Glutamatergic neuron (in vitro differentiated cells): ENCODE results near the gene LTBP4. TPM values are rescaled to one million over a fixed set of nuclear protein-coding genes. Genes with fewer than 3 reads are reported as not detected.

Source experiments
- DNase-seq: peaks from one replicate; pipeline ENCODE4 v3.0.0; 2022
- H3K27ac Mint-ChIP-seq: one replicate; pipeline ENCODE4 v1.8.0; 2020; ENCODE audit warnings: mild to moderate bottlenecking, mixed read lengths, inconsistent platforms; ENCODE audit not compliant: unreplicated experiment
- H3K27me3 Mint-ChIP-seq: one replicate; pipeline ENCODE4 v1.8.0; 2020; ENCODE audit warnings: mild to moderate bottlenecking, moderate library complexity, mixed read lengths, inconsistent platforms; ENCODE audit not compliant: unreplicated experiment
- H3K36me3 Mint-ChIP-seq: one replicate; pipeline ENCODE4 v1.8.0; 2020; ENCODE audit warnings: mild to moderate bottlenecking, mixed read lengths, inconsistent platforms; ENCODE audit not compliant: unreplicated experiment
- H3K4me1 Mint-ChIP-seq: one replicate; pipeline ENCODE4 v1.8.0; 2020; ENCODE audit warnings: mild to moderate bottlenecking, low read depth, mixed read lengths, inconsistent platforms; ENCODE audit not compliant: unreplicated experiment
- H3K4me3 Mint-ChIP-seq: one replicate; pipeline ENCODE4 v1.8.0; 2020; ENCODE audit warnings: mild to moderate bottlenecking, mixed read lengths, inconsistent platforms; ENCODE audit not compliant: unreplicated experiment
- H3K9me3 Mint-ChIP-seq: one replicate; pipeline ENCODE4 v1.8.0; 2020; ENCODE audit warnings: mild to moderate bottlenecking, moderate library complexity, mixed read lengths, inconsistent platforms; ENCODE audit not compliant: unreplicated experiment
- total RNA-seq: library from RNA; stranded (reverse); fragmentation: NEBNext Ultra II Directional; extraction: Animal tissue kit (Norgen Biotek cat#: 25700); gene quantifications from one replicate; pipeline ENCODE4 v1.2.1, GENCODE V29; 2021; ENCODE audit not compliant: unreplicated experiment
- TF ChIP-seq, protein P1 (sequence below): fragments of 200-600 bp; sonication (generic); IDR thresholded peaks from one replicate; pipeline ENCODE4 v1.5.0; 2021; ENCODE audit not compliant: partially characterized antibody, unreplicated experiment

LTBP4 gene
- total RNA-seq, 1 donor from 2014 or later: 169 TPM

DNA sequence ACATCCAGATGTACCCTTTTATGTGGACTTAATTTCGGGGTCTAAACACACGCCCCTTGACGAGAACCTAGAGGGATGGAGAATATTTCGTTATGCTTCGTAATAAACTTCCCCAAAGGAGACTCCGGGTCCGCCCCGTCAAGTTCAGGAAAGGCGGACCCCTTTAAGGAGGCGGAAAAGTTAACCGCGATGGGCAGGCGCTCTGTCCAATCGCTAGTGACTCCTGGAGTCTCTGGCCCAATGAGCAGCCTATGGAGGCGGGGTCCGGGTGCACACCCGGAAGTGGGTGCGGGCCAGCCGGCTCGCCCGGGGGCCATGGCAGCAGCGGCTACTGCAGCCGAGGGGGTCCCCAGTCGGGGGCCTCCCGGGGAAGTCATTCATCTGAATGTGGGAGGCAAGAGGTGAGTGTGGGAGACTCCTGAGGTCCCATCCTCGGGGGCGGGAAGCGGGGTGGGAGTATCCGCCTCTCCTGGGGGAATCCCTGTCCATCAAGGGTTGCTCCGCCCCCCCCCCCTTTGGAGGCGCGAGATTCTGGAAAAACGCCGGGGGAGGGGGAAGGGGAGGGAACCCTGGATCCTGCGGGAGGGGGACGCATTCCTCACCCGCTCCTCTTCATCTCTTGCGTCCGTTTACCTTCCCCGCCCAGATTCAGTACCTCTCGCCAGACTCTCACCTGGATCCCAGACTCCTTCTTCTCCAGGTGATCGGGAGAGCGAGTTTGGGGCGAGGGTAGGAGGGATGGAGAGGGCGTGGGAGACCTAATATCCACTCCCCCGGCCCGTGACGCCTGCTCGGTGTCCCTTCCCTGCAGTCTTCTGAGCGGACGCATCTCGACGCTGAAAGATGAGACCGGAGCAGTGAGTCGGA is 24.4 kb upstream of the LTBP4 start, which contains the start of gene SHKBP1:
TSS of gene SHKBP1 (plus strand) at position 289 of the 867 bp plus-strand sequence. CDS start at position 316, 27 bp downstream.
- H3K27ac Mint-ChIP-seq: peak within 1 kb of the TSS; percentile 62
- H3K9me3 Mint-ChIP-seq: peaks cover 4% of the 10 kb centered on the region
- H3K36me3 Mint-ChIP-seq: peaks cover 9% of the 10 kb centered on the region
- peaks cover 12% of the 10 kb centered on the region for H3K27me3 Mint-ChIP-seq
- H3K4me3 Mint-ChIP-seq: peak within 1 kb of the TSS; percentile 91
- peak; percentile 94 for DNase-seq
- H3K4me1 Mint-ChIP-seq: peaks cover 4% of the 10 kb centered on the region
- TF ChIP-seq, protein P1, sequence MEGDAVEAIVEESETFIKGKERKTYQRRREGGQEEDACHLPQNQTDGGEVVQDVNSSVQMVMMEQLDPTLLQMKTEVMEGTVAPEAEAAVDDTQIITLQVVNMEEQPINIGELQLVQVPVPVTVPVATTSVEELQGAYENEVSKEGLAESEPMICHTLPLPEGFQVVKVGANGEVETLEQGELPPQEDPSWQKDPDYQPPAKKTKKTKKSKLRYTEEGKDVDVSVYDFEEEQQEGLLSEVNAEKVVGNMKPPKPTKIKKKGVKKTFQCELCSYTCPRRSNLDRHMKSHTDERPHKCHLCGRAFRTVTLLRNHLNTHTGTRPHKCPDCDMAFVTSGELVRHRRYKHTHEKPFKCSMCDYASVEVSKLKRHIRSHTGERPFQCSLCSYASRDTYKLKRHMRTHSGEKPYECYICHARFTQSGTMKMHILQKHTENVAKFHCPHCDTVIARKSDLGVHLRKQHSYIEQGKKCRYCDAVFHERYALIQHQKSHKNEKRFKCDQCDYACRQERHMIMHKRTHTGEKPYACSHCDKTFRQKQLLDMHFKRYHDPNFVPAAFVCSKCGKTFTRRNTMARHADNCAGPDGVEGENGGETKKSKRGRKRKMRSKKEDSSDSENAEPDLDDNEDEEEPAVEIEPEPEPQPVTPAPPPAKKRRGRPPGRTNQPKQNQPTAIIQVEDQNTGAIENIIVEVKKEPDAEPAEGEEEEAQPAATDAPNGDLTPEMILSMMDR: no peak

DNA sequence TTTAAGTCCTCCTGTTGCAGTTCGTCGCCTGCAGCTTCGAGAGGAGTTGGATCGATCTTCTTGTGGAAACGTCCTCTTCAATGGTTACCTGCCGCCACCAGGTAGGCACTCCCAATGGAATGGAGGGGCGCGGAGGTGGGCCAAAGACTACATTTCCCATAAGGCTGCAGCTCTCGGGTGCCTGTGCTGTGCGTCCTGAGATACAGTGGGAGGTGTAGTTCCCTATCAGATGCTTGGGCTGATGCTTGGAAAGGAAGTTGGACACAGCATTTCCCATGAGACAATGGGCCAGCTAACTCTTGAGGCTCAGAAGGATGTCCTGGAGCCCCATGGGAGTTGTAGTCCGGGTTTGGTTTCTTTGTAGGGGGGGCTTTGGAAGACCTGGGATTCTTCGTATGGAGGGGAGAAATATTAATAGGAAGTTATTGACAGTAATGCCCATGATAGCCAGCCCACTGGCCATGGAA is 22.7 kb upstream of the LTBP4 start:
- peak overlapping the region; percentile 91 for H3K4me3 Mint-ChIP-seq

DNA sequence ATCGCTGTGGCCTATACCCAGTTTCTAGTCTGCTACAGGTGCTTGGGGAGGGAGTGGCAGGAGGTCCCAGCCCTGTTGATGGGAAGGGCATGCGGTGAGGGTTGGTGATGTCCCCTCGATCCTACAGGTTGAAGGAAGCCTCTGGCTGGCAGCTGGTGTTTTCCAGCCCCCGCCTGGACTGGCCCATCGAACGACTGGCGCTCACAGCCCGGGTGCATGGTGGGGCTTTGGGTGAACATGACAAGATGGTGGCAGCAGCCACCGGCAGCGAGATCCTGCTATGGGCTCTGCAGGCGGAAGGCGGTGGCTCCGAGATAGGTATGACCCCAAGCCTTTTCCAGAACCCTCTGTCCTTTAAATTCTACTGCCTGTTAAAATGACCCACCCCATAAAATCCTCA is 20.6 kb upstream of the LTBP4 start:
- no peak for DNase-seq
- H3K4me1 Mint-ChIP-seq: peaks cover 4% of the 10 kb centered on the region
- peaks cover 8% of the 10 kb centered on the region for H3K27me3 Mint-ChIP-seq
- peaks cover 11% of the 10 kb centered on the region for H3K36me3 Mint-ChIP-seq
- peak overlapping the region; percentile 33 for H3K27ac Mint-ChIP-seq
- peaks cover 9% of the 10 kb centered on the region for H3K9me3 Mint-ChIP-seq
- H3K4me3 Mint-ChIP-seq: no peak overlapping the region
- TF ChIP-seq, protein P1: no peak

More for the DNA sequence above, 22.7 kb upstream of the LTBP4 start:
- H3K27ac Mint-ChIP-seq: no peak overlapping the region
- H3K9me3 Mint-ChIP-seq: peaks cover 4% of the 10 kb centered on the region
- TF ChIP-seq, protein P1: no peak
- DNase-seq: no peak
- peaks cover 4% of the 10 kb centered on the region for H3K4me1 Mint-ChIP-seq
- peaks cover 8% of the 10 kb centered on the region for H3K27me3 Mint-ChIP-seq
- peaks cover 5% of the 10 kb centered on the region for H3K36me3 Mint-ChIP-seq

DNA sequence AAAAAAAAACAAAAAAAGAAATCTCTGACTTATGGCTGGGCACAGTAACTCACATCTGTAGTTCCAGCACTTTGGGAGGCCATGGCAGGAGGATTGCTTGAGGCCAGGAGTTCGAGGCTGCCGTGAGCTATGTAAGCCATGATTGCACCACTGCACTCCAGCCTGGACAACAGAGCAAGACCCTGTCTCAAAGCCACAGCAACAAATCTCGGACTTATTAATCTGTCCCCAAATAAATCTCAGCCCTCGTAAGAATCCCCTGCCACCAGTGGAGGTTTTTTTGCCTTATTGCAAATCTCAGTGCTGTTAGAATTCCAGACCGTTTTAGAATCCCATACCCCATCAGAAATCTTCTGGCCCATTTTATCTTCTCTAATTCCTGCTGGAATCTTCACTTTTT is 19.6 kb upstream of the LTBP4 start:
- Mint-ChIP-seq H3K4me1 (peaks cover 4% of the 10 kb centered on the region), H3K9me3 (peaks cover 9% of the 10 kb centered on the region), H3K36me3 (peaks cover 11% of the 10 kb centered on the region), H3K27me3 (peaks cover 8% of the 10 kb centered on the region), H3K27ac (no peak overlapping the region), H3K4me3 (no peak overlapping the region)
- TF ChIP-seq, protein P1: no peak
- DNase-seq: no peak

DNA sequence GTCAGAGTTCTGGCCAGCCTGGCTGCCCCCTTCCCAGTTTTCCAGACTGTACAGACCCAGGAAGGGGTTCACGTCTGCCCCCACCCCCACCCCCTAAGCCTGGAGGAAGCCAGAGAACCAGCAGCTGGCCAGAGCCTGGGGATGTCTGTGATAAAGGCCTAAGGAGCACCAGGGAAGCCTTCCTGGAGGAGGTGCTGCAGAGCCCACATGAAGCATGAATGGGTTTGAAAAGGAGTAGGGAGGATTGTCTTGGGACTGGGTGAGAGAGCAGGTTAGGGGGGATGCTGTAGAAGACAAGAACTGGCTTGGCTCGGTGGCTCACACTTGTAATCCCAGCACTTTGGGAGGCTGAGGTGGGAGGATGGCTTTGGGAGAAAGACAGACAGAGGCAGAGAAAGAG is 18.7 kb upstream of the LTBP4 start:
- peaks cover 4% of the 10 kb centered on the region for H3K4me1 Mint-ChIP-seq
- H3K9me3 Mint-ChIP-seq: peaks cover 13% of the 10 kb centered on the region
- peaks cover 17% of the 10 kb centered on the region for H3K36me3 Mint-ChIP-seq
- peaks cover 8% of the 10 kb centered on the region for H3K27me3 Mint-ChIP-seq
- DNase-seq: no peak
- TF ChIP-seq, protein P1: no peak
- peak overlapping the region; percentile 19 for H3K27ac Mint-ChIP-seq
- no peak overlapping the region for H3K4me3 Mint-ChIP-seq
